Mucosa of stomach (tissue), 1 donor: ENCODE data around the gene ULBP2.
"Not testable (repeated sequence)": the region's sequence is repeated elsewhere in the genome, so short reads cannot be mapped to it uniquely, and the experiment has no call there.

Source experiments
- H3K27me3 ChIP-seq: one replicate; pipeline ENCODE4 v1.7.0; 2013; ENCODE audit warnings: mild to moderate bottlenecking, low read length; ENCODE audit not compliant: control insufficient read depth, insufficient read depth
- H3K36me3 ChIP-seq: one replicate; pipeline ENCODE4 v1.7.0; 2013; ENCODE audit warnings: low read length; ENCODE audit not compliant: control insufficient read depth, insufficient read depth
- H3K4me1 ChIP-seq: one replicate; pipeline ENCODE4 v1.7.0; 2013; ENCODE audit warnings: mild to moderate bottlenecking, low read length; ENCODE audit not compliant: control insufficient read depth, insufficient read depth
- H3K4me3 ChIP-seq: one replicate; pipeline ENCODE4 v1.7.0; 2013; ENCODE audit warnings: low read length
- H3K9ac ChIP-seq: one replicate; pipeline ENCODE4 v1.7.0; 2013; ENCODE audit warnings: mild to moderate bottlenecking, low read length, moderate library complexity
- H3K9me3 ChIP-seq: one replicate; pipeline ENCODE4 v1.7.0; 2013; ENCODE audit warnings: mild to moderate bottlenecking, low read length, moderate library complexity; ENCODE audit not compliant: control insufficient read depth
- donor health status: Pancreatic carcinoma.

ULBP2 gene

DNA sequence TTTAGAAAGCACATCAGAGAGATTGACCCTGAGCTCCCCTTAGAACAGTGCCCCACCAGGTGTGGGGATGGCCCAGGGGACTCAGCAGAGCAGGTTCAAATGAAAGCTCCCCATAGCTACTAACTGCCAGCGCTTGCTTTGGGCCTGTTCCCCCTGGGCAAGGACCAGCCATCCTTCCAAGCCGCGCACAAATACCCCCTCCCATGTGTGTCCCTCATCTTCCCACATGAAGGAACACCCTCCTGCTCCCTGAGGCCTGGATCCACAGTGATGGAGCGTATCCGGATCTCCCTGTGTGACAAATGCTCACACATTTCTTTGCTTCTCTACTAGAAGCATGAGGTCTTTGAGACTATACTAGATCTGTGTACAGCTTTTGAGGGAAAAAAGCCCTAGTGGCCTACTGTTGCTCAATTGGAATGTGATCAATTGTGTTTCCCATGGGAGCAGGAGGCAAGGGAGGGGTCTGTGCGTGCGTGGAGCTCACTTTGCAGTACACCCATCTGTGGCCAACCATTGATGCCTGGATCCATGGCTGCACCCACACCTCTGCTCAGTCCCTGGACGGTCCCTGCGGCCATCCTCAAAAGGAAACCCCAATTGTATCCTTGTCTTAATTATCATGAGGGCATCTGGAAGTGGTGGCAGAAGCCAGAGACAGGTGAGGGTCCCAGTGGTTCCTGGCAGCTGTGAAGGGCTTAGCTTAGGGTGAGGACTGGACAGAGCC is 17.4 kb upstream of the ULBP2 start:
- Histone ChIP-seq H3K4me1 (peaks cover 22% of the 10 kb centered on the region), H3K36me3 (no peaks in the 10 kb centered on the region), H3K9ac (no peak overlapping the region), H3K27me3 (peaks cover 39% of the 10 kb centered on the region), H3K9me3 (no peaks in the 10 kb centered on the region), H3K4me3 (no peak overlapping the region)

- H3K9ac ChIP-seq, result no peak overlapping the region
- no peak overlapping the region for H3K4me3 ChIP-seq
- H3K36me3 ChIP-seq, result no peaks in the 10 kb centered on the region
- H3K27me3 ChIP-seq, result peaks cover 43% of the 10 kb centered on the region
- peaks cover 22% of the 10 kb centered on the region for H3K4me1 ChIP-seq
- no peaks in the 10 kb centered on the region for H3K9me3 ChIP-seq
Observed at GRCh38 chr6:149924933-149925252, 16.9 kb upstream of the ULBP2 start.

DNA sequence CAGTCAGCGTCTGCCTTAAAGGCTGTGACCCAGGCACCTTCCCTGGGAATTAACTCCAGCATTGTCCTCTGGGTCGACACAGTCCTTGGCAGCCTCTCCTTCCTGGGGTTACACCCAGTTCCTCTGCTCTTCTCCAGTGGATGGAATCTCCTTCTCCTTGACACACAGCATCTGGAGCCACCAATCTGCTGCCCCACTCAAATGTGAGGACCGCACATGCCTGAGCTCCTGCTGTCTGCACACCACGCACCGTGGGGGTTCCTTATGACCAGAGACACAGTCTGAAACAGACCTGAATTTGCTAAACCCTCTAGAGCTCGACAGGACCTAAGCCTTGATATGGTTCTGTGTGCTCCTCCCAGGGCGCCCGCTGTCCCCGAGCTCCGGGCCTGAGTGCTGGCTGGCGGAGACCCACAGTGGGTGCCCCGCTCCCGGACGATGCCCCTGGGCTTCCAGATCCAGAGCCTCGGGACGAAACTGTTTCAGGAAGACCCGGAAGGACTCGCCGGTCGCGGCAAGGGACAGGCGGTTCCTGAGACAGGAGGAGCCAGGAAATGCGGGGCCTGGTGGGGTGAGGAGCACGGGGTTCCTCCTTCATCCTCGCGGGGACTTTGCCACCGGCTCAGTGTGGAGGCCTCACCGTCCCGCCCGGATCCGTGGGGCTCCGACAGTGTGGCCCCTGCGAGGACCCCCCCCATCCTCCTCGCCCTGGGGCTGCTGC is 16.4 kb upstream of the ULBP2 start:
- Histone ChIP-seq H3K4me1 (peaks cover 22% of the 10 kb centered on the region), H3K27me3 (peaks cover 43% of the 10 kb centered on the region), H3K9me3 (no peaks in the 10 kb centered on the region), H3K36me3 (no peaks in the 10 kb centered on the region), H3K4me3 (peak overlapping the region; percentile 73), H3K9ac (peak overlapping the region; percentile 61)

- Histone ChIP-seq H3K36me3 (no peaks in the 10 kb centered on the region), H3K9ac (peak overlapping the region; percentile 61), H3K9me3 (no peaks in the 10 kb centered on the region), H3K4me3 (peak overlapping the region; percentile 73), H3K27me3 (peaks cover 46% of the 10 kb centered on the region), H3K4me1 (peaks cover 22% of the 10 kb centered on the region)
Observed at GRCh38 chr6:149925974-149926777, 15.6 kb upstream of the ULBP2 start.

DNA sequence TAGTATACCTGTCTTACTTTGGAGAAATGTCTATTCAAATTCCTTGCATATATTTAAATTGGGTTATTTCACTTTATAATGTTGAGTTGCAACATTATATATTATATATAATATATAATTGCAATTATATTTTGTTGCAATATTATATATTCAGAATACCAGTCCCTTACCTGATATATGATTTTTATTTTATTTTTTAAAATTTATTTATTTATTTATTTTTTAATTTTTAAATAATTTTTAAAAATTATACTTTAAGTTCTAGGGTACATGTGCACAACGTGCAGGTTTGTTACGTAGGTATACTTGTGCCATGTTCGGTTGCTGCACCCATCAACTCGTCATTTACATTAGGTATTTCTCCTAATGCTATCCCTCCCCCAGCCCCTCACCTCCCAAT is 14.8 kb upstream of the ULBP2 start:
- H3K4me3 ChIP-seq, H3K9me3 ChIP-seq, H3K9ac ChIP-seq, H3K36me3 ChIP-seq: not testable (repeated sequence)
- H3K4me1 ChIP-seq, result peaks cover 22% of the 10 kb centered on the region
- peaks cover 47% of the 10 kb centered on the region for H3K27me3 ChIP-seq

DNA sequence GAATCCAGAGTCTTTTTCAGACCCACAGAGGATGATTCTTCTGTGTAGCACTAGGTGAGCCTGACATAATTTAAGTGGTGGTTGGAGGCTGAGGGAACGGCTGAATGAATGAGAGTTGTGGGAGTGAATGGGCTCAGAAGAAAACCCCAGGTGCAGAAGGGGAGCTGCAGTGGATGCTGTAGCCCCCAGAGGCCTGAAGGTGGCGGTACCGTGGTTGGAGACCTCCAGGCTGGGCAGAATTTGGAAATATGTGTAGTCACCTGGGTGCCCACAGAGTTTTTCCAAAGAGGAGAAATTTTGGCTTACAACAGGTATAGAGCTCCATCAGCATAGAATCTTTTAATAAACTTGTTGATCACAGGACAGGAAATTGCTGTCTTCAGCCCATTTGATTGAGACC is 12.4 kb upstream of the ULBP2 start:
- Histone ChIP-seq H3K9me3 (no peaks in the 10 kb centered on the region), H3K4me1 (peaks cover 10% of the 10 kb centered on the region), H3K27me3 (peaks cover 37% of the 10 kb centered on the region), H3K36me3 (no peaks in the 10 kb centered on the region), H3K4me3 (no peak overlapping the region), H3K9ac (no peak overlapping the region)

- peaks cover 50% of the 10 kb centered on the region for H3K27me3 ChIP-seq
Observed at GRCh38 chr6:149931501-149931900, 10.3 kb upstream of the ULBP2 start.

GRCh38 chr6:149933036-149933435 is 8.8 kb upstream of the ULBP2 start:
- peaks cover 63% of the 10 kb centered on the region for H3K27me3 ChIP-seq
- no peak overlapping the region for H3K9ac ChIP-seq
- H3K9me3 ChIP-seq, result no peaks in the 10 kb centered on the region
- H3K36me3 ChIP-seq, result no peaks in the 10 kb centered on the region
- no peaks in the 10 kb centered on the region for H3K4me1 ChIP-seq
- H3K4me3 ChIP-seq, result no peak overlapping the region

More at GRCh38 chr6:149931501-149931900, 10.3 kb upstream of the ULBP2 start:
- Histone ChIP-seq H3K9me3 (no peaks in the 10 kb centered on the region), H3K4me3 (no peak overlapping the region), H3K36me3 (no peaks in the 10 kb centered on the region), H3K9ac (no peak overlapping the region), H3K4me1 (peaks cover 1% of the 10 kb centered on the region)

GRCh38 chr6:149933461-149933860 is 8.4 kb upstream of the ULBP2 start:
- Histone ChIP-seq H3K4me3 (no peak overlapping the region), H3K36me3 (no peaks in the 10 kb centered on the region), H3K4me1 (no peaks in the 10 kb centered on the region), H3K9me3 (no peaks in the 10 kb centered on the region), H3K27me3 (peaks cover 68% of the 10 kb centered on the region), H3K9ac (no peak overlapping the region)

GRCh38 chr6:149934249-149935156 is 7.3 kb upstream of the ULBP2 start:
- Histone ChIP-seq H3K4me3 (no peak overlapping the region), H3K27me3 (peaks cover 72% of the 10 kb centered on the region), H3K4me1 (no peaks in the 10 kb centered on the region), H3K36me3 (no peaks in the 10 kb centered on the region), H3K9ac (no peak overlapping the region), H3K9me3 (no peaks in the 10 kb centered on the region)

DNA sequence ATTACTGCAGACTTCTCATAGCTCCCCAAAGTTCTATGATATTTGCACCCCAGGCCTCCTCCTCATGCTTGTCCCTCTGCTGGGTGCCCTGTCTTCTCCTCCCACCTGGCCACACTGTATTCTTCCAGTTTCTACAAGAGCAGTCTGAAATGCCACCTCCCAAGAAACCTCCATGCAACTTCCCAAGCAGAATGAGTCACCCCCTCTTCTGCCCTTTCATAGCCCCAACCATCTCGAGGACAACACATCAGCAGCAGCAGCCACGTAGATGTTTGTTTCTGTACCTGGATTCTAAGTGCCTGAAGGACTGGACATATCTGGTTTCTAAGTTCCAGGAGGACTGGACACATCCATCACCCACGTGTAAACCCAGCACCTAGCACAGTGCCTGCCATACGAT is 6.6 kb upstream of the ULBP2 start:
- H3K9me3 ChIP-seq, result no peaks in the 10 kb centered on the region
- no peak overlapping the region for H3K4me3 ChIP-seq
- H3K36me3 ChIP-seq, result no peaks in the 10 kb centered on the region
- H3K4me1 ChIP-seq, result no peaks in the 10 kb centered on the region
- H3K9ac ChIP-seq, result no peak overlapping the region
- H3K27me3 ChIP-seq, result peaks cover 75% of the 10 kb centered on the region
